ELF-1 (cell line): Measurements from ENCODE around the gene USP24.
"Not testable (repeated sequence)": the region's sequence is repeated elsewhere in the genome, so short reads cannot be mapped to it uniquely, and the experiment has no call there.

Source experiments
- DNase-seq: peaks from one replicate; pipeline ENCODE4 v3.0.0-alpha.2; 2016; ENCODE audit warnings: low read depth, low spot score

USP24 gene

DNA sequence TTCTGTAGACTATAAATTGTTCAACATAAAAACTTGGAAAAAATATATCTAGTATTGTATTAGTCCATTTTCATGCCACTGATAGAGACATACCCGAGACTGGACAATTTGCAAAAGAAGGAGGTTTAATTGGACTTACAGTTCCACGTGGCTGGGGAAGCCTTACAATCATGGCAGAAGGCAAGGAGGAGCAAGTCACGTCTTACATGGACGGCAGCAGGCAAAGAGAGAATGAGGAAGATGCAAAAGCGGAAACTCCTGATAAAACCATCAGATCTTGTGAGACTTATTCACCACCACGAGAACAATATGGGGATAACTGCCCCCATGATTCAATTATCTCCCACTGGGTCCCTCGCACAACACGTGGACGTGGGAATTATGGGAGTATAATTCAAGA is 15.4 kb downstream of the USP24 start:
- DNase-seq: not testable (repeated sequence)

DNA sequence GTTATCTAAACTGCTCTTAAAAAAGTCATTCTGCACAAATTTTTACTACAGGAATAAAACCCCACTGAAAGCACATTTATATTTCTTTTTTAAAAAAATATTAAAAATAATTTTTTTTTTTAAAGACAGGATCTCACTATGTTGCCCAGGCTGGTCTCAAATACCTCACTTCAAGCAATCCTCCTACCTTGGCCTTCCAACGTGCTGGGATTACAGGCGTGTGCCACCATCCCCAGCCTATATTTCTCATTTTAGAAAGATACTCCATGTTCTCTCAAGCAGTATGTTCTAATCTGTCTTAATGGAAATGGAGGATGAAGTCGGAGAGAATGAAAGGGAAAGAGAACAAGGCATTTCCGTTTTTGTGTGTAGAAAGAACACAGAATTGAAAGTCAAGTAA is 17.1 kb downstream of the USP24 start:
- DNase-seq: no peak

DNA sequence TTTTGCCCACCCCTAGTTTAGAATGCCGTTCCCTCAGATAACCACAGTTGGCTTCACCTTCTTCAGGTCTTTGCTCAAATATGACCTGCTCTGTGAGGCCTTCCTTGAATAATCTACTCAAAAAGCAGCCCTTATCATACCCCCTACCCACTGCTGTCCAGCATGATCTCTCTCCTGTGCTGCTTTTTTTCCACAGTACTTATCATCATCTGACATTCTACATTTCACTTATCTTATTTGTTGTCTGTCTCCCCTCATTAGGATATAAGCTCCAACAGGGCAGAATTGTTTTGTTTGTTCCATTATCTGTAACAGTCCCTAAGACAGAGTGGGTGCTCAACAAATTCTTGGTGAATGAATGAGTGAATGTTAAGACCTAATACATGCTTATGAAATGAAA is 18.1 kb downstream of the USP24 start:
- no peak for DNase-seq

DNA sequence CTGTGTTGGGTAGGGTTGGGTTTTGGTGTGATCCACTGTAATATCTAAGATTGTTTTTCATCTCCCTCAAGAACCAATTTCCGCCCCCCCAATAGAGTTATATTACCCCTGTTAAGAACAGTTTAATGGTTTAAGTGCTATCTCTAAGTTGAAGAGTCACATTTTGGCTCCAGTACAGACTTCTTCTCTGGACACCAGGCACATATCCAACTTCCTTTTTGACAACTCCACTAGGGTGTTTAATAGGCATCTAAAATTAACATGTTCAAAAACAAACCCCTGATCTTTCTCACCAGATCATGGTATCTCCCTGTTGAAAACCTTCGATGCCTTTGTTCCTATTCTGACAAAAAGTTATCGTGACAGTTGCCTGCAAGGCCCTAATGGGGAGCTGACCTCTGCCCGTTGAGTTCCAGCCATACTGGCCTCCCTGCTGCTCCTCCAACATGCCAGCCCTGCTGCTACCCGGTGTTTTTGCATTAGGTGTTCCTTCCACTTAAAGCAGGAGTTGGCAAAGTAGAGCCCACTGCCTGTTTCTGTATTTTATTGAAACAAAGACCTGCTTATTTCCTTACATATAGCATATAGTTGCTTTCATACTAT is 18.6 kb downstream of the USP24 start:
- DNase-seq: no peak

DNA sequence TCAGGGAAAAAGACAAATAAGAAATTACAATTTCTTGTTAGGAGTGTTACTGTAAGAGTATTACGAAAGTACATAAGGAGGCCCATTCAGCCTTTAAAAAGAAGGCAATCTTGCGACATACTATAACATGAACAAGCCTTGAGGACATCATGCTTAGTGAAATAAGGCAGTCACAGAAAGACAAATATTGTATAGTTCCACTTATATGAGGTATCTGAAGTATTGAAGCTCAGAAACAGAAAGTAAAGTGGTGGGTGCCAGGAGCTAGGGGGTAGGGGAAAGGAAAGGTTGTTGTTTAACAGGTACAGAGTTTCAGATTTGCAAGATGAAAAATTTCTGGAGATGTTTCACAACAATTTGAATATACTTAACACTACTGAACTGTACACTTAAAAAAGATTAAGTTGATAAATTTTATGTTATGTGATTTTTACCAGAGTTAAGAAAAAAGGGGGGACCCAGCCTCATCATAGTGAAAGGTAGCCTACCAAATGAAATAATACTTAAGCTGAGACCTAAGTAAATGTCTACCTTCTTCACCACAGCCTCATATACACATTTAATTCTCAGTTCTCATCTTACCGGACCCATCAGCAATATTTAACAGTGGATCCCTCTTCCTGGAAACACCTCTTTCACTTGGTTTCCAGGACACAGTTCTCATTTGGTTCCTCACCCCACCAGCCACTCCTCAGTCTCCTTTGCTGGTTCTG is 19.5 kb downstream of the USP24 start:
- no peak for DNase-seq

DNA sequence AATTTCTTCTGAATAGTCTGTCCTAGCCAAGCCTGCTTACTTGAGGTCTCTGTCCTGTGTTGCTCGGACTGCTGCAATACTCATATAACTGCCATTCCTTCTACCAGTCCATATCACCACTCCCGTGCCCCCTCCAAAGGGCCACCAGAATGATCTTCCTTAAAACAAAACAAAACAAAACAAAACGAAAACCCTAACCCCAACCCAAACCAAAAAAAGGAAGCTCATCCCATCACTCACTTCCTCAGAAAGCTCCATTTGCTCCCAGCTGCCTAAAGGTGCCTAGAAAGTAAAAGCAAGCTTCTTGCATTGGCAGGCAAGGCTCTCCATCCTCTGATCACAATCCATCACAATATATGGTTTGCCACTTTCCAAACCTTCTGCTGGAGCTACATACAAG is 20.3 kb downstream of the USP24 start:
- no peak for DNase-seq

DNA sequence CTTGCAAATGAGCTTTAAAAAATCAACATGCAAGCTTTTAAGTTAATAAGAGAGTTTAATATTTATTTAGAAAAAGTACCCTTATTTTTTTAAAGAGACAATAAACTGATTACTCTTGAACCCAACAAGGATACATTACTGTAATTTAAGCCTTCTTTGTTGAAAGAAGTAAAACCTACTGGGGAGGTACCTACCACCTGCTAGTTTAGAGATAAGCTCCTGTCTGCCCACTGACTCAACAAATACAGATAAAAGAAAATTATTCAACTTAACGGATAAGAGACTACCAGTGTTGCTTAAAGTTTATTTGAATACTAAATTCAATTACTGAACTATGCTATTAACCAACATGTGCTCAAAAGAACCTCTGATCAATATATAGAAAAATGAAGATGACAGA is 23.1 kb downstream of the USP24 start:
- no peak for DNase-seq

DNA sequence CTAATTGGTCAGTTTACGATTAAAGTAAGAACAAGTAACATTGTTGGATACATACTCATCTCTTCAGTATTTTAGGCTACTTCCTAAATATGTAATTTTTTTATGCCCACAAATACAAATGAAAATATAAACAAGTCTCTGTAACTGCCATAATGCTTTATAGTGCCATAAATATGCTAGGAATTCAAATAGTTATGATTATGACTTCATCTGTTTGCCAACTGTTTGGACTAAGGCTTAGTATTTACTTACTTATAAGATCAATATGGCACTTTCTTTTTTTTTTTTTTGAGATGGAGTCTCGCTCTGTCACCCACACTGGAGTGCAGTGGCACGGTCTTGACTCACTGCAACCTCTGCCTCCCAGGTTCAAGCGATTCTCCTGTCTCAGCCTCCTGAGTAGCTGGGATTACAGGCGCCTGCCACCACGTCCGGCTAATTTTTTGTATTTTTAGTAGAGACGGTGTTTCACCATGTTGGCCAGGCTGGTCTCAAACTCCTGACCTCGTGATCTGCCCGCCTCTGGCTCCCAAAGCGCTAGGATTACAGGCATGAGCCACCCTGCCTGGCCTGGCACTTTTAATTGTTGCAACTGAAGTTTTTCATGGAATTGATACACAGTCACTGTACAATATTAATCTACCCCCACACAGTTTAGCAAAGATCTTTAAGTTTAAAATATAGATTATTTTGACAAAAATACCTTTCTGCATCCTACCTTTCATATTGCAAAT is 23.8 kb downstream of the USP24 start:
- not testable (repeated sequence) for DNase-seq

DNA sequence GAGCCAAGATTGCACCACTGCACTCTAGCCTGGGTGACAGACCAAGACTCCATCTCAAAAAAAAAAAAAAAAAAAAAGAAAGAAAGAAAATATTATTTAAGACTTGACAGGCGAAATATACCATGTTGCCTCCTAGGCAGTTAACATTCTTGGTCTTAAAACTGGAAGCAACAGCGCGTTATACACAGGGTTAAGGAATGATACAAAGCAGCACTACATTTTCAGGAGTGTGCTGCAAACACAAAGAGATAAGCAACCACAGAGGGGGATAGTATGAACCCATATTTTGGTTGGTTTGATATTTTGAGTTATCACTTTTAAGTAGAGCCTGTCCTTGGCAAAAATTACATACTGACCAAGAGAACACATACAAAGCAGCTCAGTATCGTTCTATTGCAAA is 25.1 kb downstream of the USP24 start:
- DNase-seq: no peak

DNA sequence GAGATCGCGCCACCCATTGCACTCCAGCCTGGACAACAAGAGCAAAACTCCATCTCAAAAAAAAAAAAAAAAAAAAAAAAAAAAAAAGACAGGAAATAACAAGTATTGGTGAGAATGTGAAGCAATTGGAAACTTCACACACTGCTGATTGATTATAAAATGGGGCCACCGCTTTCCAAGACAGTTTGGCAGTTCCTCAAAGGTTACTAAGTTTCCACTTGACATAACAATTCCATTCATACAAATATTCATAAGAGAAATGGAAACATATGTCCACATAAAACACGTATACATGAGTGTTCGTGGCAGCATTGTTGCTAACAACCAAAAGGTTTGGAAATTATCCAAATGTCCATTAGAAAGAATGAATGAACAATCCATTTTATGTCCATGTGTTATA is 26.3 kb downstream of the USP24 start:
- no peak for DNase-seq

DNA sequence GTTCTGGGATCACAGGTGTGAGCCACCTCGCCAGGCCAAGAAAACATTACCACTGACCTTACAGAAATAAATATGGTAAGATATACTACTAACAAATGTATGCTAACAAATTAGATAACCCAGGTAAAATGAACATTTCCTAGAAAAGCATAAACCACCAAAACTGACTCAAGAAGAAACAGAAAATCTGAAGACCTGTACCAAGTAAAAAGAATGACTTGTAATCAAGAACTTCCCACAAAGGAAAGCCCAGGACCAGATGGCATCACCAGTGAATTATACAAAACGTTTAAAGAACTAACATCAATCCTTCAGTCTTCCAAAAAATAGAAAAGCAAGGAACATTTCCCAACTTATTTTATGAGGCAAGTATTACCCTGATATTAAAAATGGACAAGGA is 29.3 kb downstream of the USP24 start:
- no peak for DNase-seq

DNA sequence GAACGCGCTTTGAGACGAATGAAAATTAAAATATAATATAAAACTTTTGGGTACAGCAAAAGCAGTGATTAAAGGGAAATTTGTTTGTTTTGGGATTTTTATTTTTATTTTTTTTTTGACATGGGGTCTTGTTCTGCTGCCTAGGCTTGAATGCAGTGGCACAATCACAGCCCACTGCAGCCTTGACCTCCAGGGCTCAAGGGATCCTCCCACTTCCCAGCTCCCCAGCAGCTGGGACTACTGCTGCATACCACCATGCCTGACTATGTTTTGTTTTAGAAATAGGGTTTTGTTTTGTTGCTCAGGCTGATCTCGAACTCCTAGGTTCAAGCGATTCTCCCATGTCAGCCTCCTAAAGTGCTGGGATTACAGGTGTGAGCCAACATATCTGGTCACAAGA is 30.3 kb downstream of the USP24 start:
- no peak for DNase-seq

DNA sequence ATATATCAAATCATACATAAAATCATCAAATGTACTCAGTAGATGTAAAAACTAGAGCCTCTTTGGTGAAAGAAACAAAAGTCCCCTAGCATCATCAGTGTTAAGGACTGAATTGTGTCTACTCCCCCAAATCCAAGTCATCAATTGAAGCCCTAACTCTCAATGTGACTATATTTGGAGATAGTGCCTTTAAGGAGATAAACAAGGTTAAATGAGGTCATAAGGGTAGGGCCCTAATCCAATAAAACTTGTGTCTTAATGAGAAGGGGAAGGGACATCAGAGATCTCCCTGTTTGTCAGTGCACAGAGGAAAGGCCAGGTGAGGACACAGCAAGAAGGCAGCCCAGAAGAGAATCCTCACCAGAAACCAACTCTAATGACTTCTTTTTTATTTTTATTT is 33.5 kb downstream of the USP24 start:
- DNase-seq: no peak

DNA sequence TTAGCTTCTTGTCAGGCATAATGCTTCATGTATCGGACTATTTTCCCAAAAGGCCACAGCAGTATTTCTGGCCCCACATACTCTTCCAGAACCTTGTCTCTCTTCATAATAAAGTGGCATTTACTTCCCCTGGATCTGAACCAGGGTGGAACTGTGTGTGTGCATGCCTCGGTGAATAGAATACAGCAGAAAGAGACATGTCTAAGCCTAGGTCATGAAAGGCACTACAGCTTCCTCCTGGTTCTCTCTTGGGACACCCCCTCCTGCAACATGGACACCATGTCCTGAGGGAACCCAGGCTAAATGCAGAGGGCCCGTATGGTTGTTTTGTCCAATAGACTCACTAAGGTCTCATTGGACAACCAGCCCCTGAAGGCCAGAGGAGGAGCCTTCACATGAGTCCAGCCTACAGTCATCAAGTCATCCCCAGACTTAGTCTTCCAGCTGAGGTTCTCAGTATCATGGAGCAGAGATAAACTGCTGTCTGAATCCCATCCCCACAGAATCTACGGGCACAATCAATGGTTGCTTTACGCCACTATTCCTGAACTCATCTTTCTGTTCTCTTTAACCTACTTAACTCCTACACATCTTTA is 35.0 kb downstream of the USP24 start:
- DNase-seq: no peak

DNA sequence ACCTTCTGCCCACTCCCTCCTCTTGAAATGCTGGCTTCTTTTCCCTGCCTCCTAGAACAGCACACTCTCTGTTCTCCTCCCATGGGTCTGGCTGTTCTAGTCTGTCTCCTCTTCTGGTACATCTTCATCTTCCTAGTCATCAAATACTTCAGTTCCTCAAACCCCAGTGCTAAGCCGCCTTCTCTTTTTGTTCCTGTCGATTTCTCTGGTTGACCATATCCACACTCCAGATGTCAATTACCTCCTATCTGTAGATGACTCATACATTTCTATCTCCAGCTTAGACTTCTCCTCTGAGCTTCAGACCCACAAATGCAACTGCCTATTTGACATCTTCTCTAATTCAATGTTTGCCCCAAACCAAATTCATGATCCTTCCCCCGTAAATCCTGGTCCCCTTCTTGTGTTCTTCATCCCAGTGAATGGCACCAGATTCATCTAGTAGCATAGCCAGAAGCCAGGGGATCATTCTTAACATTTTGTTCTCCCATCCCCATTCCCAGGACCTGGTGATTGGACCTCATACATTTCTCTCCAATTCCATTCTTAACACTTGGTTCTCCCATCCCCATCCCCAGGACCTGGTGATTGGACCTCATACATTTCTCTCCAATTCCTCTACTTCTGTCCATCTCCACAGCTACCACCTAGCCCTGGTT is 35.9 kb downstream of the USP24 start:
- DNase-seq: no peak

DNA sequence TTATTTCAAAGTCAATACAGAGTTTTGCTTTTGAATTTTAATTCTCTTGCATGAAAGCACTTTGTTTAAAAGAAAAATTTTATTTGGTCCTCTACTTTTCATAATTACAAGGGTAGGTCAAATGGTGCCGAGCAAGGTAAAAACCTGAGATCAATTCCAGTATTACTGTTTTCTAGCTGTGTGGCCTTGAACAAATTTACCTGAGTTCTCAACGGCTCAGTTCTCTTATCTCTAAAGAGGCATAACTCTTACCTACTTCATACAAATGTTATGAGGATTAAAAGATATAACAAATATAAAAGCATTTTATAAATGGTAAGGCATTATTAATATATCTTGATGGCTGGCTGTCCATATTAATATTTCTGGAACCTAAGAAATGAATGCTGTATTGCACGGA is 42.5 kb downstream of the USP24 start:
- no peak for DNase-seq

DNA sequence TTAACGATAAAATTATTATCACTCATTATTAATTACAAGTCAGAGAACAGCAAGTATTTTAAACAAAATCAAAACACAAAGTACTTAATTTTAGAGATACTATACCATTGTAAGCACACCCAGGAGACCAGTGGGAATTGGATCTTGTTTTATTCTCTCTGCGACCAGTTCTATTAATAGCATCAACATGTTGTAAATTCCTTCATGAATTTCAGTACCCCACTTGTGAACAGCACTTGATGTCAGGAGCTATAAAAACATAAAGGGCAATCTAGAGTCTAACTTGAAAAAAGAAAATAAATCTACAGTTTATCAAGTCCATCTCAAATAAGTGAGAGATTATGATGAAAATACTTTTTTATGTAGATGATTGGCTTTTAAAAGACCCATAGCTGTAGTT is 42.9 kb downstream of the USP24 start:
- DNase-seq: no peak

DNA sequence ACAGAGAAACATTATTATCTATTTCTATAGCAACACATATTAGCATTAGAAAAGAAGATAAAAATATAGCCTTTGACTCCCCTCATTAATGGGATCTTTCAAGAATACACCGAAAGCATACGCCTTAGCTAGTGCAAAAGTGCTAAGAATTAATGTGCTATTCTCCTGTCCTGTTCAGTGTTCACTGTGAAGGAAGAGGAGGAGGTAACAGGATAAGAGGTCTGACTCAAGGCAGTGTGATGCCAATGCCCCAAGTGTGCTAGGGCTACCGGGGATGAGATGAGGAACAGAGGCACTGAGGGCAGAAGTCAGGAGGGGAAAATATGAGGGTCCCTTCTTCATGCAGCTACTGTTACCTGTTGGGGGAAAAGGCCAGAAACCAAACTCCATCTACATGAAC is 43.5 kb downstream of the USP24 start:
- DNase-seq: no peak

DNA sequence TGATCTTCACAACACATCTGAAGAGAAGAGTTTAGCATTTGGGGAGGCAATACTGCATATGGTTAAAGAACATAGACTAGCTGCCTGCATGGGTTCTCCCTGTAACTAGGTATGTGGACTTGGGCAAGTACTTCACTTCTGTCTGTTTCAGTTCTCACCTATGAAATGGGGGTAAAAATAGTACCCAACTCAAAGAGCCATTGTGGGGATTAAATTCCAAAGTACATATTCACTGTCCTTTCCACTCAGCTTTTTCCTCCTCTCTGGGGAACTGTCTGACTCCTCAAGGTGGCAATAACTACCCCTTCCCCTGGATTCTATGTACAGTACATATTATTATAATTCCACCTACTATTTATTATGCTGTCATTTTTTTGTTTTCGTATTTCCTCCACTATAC is 44.7 kb downstream of the USP24 start:
- DNase-seq: no peak

DNA sequence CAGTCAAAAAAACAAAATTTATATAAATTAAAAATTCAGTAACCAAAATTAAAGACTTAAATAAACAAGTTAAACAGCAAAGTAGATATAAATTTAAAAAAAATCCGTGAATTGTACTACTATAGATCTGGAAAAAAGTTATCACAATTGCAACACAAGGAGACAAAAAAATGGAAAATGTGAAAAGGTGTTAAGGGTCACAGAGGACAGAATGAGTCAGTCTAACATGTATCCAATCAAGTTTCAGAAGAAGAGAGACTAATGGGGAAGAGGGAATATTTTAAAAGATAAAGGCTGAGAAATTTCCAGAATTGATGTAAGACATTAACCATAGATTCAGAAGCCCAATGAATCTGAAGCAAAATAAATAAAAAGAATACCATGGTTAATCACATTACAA is 46.0 kb downstream of the USP24 start:
- DNase-seq: no peak

DNA sequence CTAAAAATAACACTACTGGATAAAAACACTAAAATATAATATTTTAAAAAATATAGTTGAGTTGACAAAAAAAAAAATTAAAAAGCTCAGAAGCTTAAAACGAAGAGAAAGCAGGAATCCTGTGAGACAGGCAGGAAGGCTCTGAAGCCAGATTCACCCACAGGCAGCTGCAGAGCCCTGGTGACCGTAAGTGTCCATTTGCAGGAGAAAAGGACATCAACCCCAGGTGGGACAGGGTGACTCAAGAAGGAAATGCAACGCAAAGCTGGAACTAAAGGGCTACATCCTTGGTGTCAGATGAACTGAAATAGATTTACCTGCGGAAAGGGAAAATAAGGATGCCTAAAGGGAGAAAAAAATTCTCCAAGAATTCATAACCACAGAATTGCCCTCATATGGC is 46.8 kb downstream of the USP24 start:
- DNase-seq: no peak

DNA sequence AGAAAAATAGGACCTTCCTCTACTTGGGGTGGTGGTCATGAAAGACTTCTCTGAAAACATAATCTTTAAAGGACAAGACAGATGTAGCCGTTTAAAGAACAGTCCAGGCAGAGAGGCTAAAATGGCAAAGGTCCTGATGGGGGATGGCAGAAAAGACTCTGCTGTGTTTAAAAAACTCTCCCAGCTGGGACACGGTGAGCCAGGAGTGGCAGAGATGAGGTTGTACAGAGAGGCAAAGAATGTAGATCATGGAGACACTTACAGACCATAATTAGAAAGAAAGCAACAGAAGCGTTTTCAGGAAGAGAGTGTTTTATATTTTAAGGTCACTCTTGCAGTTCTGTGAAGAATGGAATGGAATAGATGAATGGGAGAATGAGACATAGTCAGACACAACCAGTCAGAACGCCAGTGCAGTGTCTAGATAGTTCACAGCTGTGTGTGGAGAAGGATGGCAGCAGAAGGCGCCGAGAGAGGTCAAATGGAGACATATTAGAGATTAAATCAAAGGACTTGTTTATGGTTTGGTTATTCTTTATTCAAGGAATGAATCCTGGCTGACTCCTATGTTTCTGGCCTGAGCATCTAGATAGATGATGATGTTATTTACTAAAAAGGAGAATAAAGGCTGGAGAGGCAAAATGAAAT is 47.8 kb downstream of the USP24 start:
- DNase-seq: no peak
